Stimulated activated CD8-positive, alpha-beta memory T cell treated with anti-CD3 and anti-CD28 coated beads, Interleukin-12 subunit alpha, Interleukin-12 subunit beta, amount 100 ng/mL, for 4 hours (primary cell): ENCODE results near the gene C16orf74.

Experiments
- DNase-seq: peaks from one replicate; pipeline ENCODE4 v3.0.0-alpha.2; 2020; ENCODE audit warnings: low read depth

C16orf74 gene

GRCh38 chr16:85673529-85674417 is 77.1 kb downstream of the C16orf74 start:
- DNase-seq, result no peak

- no peak for DNase-seq
Observed at GRCh38 chr16:85670840-85671239, 80.1 kb downstream of the C16orf74 start.

GRCh38 chr16:85668676-85669424 is 82.0 kb downstream of the C16orf74 start:
- DNase-seq, result no peak

- DNase-seq, result no peak
Observed at GRCh38 chr16:85667841-85668413, 83.0 kb downstream of the C16orf74 start.

GRCh38 chr16:85667261-85667660 is 83.6 kb downstream of the C16orf74 start:
- DNase-seq, result no peak

- no peak for DNase-seq
Observed at GRCh38 chr16:85665929-85666328, 85.0 kb downstream of the C16orf74 start.

GRCh38 chr16:85665373-85665740 is 85.5 kb downstream of the C16orf74 start:
- no peak for DNase-seq

GRCh38 chr16:85664580-85665372 is 86.1 kb downstream of the C16orf74 start:
- no peak for DNase-seq

GRCh38 chr16:85663891-85664321 is 87.0 kb downstream of the C16orf74 start:
- DNase-seq, result no peak

- DNase-seq, result no peak
Observed at GRCh38 chr16:85662976-85663830, 87.7 kb downstream of the C16orf74 start.

GRCh38 chr16:85662482-85662812 is 88.4 kb downstream of the C16orf74 start:
- DNase-seq, result no peak

GRCh38 chr16:85661740-85662481 is 89.0 kb downstream of the C16orf74 start:
- DNase-seq, result no peak

GRCh38 chr16:85660843-85661739 is 89.8 kb downstream of the C16orf74 start:
- no peak for DNase-seq

GRCh38 chr16:85659805-85660511 is 90.9 kb downstream of the C16orf74 start:
- peak; percentile 31 for DNase-seq

GRCh38 chr16:85659336-85659735 is 91.6 kb downstream of the C16orf74 start:
- no peak for DNase-seq

- DNase-seq, result no peak
Observed at GRCh38 chr16:85658504-85659326, 92.2 kb downstream of the C16orf74 start.

GRCh38 chr16:85657996-85658395 is 92.9 kb downstream of the C16orf74 start:
- no peak for DNase-seq
